Endodermal cell (in vitro differentiated cells): Measurements from ENCODE around the gene RASSF4. TPM values are rescaled to one million over a fixed set of nuclear protein-coding genes. Genes with fewer than 3 reads are reported as not detected.

Experiments used
- DNase-seq: peaks from one replicate; pipeline ENCODE4 v3.0.0-alpha.2; 2017
- H3K27ac ChIP-seq: 2 replicates; pipeline ENCODE4 v1.5.1; 2013; ENCODE audit warnings: mild to moderate bottlenecking, low read depth, low read length, moderate library complexity
- H3K27me3 ChIP-seq: 2 replicates; pipeline ENCODE4 v1.6.1; 2013; ENCODE audit warnings: mild to moderate bottlenecking, low read length, moderate library complexity; ENCODE audit not compliant: insufficient read depth, control insufficient read depth, poor library complexity, severe bottlenecking
- H3K36me3 ChIP-seq: 2 replicates; pipeline ENCODE4 v1.7.0; 2013; ENCODE audit warnings: mild to moderate bottlenecking, low read length, moderate library complexity; ENCODE audit not compliant: control insufficient read depth, insufficient read depth
- H3K4me1 ChIP-seq: one replicate; pipeline ENCODE4 v1.7.0; 2013; ENCODE audit warnings: low read length; ENCODE audit not compliant: control insufficient read depth, insufficient read depth
- H3K4me3 ChIP-seq: 2 replicates; pipeline ENCODE4 v1.5.1; 2013; ENCODE audit warnings: mild to moderate bottlenecking, low read length, moderate library complexity
- H3K9ac ChIP-seq: 2 replicates; pipeline ENCODE4 v1.6.1; 2013; ENCODE audit warnings: mild to moderate bottlenecking, low read length, moderate library complexity; ENCODE audit not compliant: poor library complexity, severe bottlenecking; ENCODE audit errors: extremely low read depth
- H3K9me3 ChIP-seq: 2 replicates; pipeline ENCODE4 v1.6.1; 2013; ENCODE audit warnings: mild to moderate bottlenecking, low read length, moderate library complexity; ENCODE audit not compliant: control insufficient read depth
- H3K27ac Mint-ChIP-seq: 2 replicates; pipeline ENCODE4 v1.8.0; 2020; ENCODE audit warnings: mixed read lengths
- H3K27me3 Mint-ChIP-seq: 2 replicates; pipeline ENCODE4 v1.8.0; 2021; ENCODE audit warnings: mild to moderate bottlenecking, mixed read lengths; ENCODE audit not compliant: insufficient read depth
- H3K36me3 Mint-ChIP-seq: 2 replicates; pipeline ENCODE4 v1.8.0; 2020; ENCODE audit warnings: low read depth, mixed read lengths
- H3K4me1 Mint-ChIP-seq: 2 replicates; pipeline ENCODE4 v1.8.0; 2020; ENCODE audit warnings: mixed read lengths
- H3K4me3 Mint-ChIP-seq: 2 replicates; pipeline ENCODE4 v1.8.0; 2020; ENCODE audit warnings: mild to moderate bottlenecking, moderate library complexity, mixed read lengths
- H3K9me3 Mint-ChIP-seq: 2 replicates; pipeline ENCODE4 v1.8.0; 2020; ENCODE audit warnings: mild to moderate bottlenecking, mixed read lengths
- WGBS, 2 experiments: methylation state at CpG; one replicate each; pipeline versions ENCODE4 v1.1.5 to v1.1.7; 2013; ENCODE audit warnings: missing lambda C conversion rate in 2 of 2, mixed read lengths in 1 of 2; ENCODE audit not compliant: insufficient coverage in 1 of 2, insufficient read length in 1 of 2; 5-methylcytosine and 5-hydroxymethylcytosine counted together
- total RNA-seq, 2 donors: library from RNA; stranded (reverse); fragmentation: NEBNext Ultra II Directional in 1 of 2; extraction: Animal tissue kit (Norgen Biotek cat#: 25700) in 1 of 2; gene quantifications; 2 replicates in 1 of 2; 3 replicates in 1 of 2; pipeline ENCODE4 v1.2.1, GENCODE V29; 2021
- TF ChIP-seq, protein P1 (sequence below): fragments of 200-600 bp; sonication (generic); conservative IDR thresholded peaks from 2 replicates; pipeline ENCODE4 v1.5.0; 2021; ENCODE audit warnings: antibody characterized with exemption, mild to moderate bottlenecking

The RASSF4 gene
- total RNA-seq, 2 donors from 2014 or later: 5.2 to 14.1 TPM

DNA sequence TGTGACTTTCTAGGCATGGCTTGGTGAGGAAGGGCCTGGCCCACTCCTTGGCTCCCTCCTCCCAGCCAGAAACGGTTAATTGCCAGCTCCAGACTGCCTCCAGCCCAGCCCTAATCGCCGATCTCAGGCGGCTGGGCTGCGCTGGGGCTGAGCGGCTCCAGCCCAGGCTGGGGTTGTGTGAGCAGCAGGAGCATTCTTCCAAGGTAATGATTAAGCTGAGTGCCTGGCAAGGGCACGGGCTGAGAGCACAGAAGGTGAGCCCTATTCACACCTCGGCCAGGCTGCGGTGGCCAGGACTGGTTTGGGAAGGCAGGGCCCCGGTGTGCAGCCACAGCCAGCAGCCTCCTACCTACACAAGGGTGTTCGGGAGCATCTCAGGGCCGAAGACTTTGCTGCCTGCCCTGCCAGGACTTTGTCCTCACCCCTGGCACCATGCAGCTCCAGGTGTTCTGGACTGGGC lies 48.5 kb upstream of the RASSF4 start, which contains the start of gene TMEM72:
Gene TMEM72 (plus strand): TSS at position 257 of the 460 bp plus-strand sequence. CDS start 176 bp downstream, at position 433.
- no peak within 1 kb of the TSS for H3K27ac ChIP-seq

DNA sequence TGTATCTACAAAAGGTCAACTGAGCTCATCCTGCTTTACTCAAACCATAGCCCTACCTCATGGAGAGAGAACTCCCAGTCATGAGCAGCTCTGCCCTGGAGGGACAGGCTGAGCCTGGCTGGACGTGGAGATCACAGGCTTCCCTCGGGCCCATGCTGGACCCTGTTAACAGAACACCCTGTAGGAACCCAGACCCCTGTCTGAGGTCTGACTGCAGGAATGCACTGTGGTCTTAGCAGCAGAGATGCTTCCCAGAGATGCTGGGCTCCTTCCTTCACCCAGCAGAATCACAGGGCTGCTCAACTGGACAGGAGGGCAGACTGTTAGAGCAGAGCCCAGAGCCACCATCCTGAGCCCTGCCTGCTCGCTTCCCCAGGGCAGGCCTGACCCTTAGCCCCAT lies 47.7 kb upstream of the RASSF4 start:
- Histone ChIP-seq H3K9ac (no peak overlapping the region), H3K9me3 (no peaks in the 10 kb centered on the region), H3K4me1 (peaks cover 2% of the 10 kb centered on the region), H3K27me3 (no peaks in the 10 kb centered on the region), H3K36me3 (no peaks in the 10 kb centered on the region), H3K27ac (no peak overlapping the region), H3K4me3 (no peak overlapping the region)
- WGBS, 2 experiments: 90 to 100% methylated on average over 2 to 3 of the region's 3 CpGs
- TF ChIP-seq, protein P1, sequence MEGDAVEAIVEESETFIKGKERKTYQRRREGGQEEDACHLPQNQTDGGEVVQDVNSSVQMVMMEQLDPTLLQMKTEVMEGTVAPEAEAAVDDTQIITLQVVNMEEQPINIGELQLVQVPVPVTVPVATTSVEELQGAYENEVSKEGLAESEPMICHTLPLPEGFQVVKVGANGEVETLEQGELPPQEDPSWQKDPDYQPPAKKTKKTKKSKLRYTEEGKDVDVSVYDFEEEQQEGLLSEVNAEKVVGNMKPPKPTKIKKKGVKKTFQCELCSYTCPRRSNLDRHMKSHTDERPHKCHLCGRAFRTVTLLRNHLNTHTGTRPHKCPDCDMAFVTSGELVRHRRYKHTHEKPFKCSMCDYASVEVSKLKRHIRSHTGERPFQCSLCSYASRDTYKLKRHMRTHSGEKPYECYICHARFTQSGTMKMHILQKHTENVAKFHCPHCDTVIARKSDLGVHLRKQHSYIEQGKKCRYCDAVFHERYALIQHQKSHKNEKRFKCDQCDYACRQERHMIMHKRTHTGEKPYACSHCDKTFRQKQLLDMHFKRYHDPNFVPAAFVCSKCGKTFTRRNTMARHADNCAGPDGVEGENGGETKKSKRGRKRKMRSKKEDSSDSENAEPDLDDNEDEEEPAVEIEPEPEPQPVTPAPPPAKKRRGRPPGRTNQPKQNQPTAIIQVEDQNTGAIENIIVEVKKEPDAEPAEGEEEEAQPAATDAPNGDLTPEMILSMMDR: no peak
- peaks cover 26% of the 10 kb centered on the region for H3K4me1 Mint-ChIP-seq
- H3K9me3 Mint-ChIP-seq: no peaks in the 10 kb centered on the region
- H3K4me3 Mint-ChIP-seq: no peak overlapping the region
- no peak overlapping the region for H3K27ac Mint-ChIP-seq
- H3K27me3 Mint-ChIP-seq: peaks cover 5% of the 10 kb centered on the region
- no peaks in the 10 kb centered on the region for H3K36me3 Mint-ChIP-seq
- no peak for DNase-seq

More for the DNA sequence above, 48.5 kb upstream of the RASSF4 start, which contains the start of gene TMEM72:
- Histone ChIP-seq H3K9me3 (no peaks in the 10 kb centered on the region), H3K4me1 (peaks cover 2% of the 10 kb centered on the region), H3K27me3 (no peaks in the 10 kb centered on the region), H3K36me3 (no peaks in the 10 kb centered on the region), H3K4me3 (no peak within 1 kb of the TSS), H3K9ac (no peak within 1 kb of the TSS)
- Mint-ChIP-seq H3K9me3 (no peaks in the 10 kb centered on the region), H3K27me3 (peaks cover 5% of the 10 kb centered on the region), H3K36me3 (no peaks in the 10 kb centered on the region), H3K4me3 (no peak within 1 kb of the TSS), H3K27ac (no peak within 1 kb of the TSS), H3K4me1 (peaks cover 26% of the 10 kb centered on the region)
- TF ChIP-seq, protein P1: no peak
- WGBS, 2 experiments: 44 to 46% methylated on average over 11 to 12 of the region's 12 CpGs
- DNase-seq: peak; percentile 88

DNA sequence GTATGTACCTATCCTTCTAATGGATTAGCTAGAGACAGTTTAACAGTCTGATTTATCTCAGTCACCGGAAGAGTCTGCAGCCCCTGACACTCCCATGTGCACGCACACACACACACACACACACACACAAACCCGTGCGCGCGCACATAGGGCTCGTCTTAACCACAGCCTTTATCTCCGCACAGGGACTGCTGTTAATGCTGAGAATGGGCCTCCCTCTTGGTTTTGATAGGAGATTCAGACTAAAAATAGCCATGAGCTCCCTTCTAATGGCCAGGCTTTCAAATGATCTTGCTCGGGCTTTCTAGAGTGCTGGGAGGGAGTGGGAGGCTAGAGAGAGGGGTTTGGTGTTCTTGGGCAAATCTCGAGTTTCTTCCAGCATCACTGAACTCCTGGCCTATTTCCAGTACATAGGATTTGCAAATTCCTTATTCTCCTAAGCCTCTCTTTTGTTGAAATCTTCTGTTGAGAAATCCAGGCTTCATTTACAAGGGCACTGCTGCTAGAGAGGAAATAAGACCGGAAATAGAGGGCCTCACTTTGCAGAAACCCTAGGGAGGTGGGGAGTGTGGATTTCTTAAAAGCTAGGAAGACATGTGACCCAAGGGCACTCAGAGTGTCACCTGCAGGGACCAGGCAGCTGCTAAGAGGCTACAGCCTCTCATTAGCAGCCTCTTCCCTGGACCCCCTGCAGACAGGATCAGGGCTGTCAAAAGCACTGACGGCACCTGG lies 46.1 kb upstream of the RASSF4 start:
- Histone ChIP-seq H3K4me3 (no peak overlapping the region), H3K27ac (no peak overlapping the region), H3K36me3 (no peaks in the 10 kb centered on the region), H3K9me3 (no peaks in the 10 kb centered on the region), H3K4me1 (no peaks in the 10 kb centered on the region), H3K9ac (no peak overlapping the region), H3K27me3 (no peaks in the 10 kb centered on the region)
- no peaks in the 10 kb centered on the region for H3K36me3 Mint-ChIP-seq
- peaks cover 21% of the 10 kb centered on the region for H3K4me1 Mint-ChIP-seq
- H3K27ac Mint-ChIP-seq: no peak overlapping the region
- TF ChIP-seq, protein P1: no peak
- H3K4me3 Mint-ChIP-seq: no peak overlapping the region
- H3K27me3 Mint-ChIP-seq: peaks cover 8% of the 10 kb centered on the region
- 87 to 89% methylated on average over 10 to 12 of the region's 12 CpGs for WGBS, 2 experiments
- H3K9me3 Mint-ChIP-seq: peaks cover 7% of the 10 kb centered on the region
- DNase-seq: no peak
